GM12875 (cell line): ENCODE data around the gene IER3.
"Not testable (repeated sequence)": the region's sequence is repeated elsewhere in the genome, so short reads cannot be mapped to it uniquely, and the experiment has no call there.

Source experiments
- H3K4me3 ChIP-seq: one replicate; pipeline ENCODE4 v1.5.1; 2011; ENCODE audit warnings: low read depth, low read length, control low read depth
- TF ChIP-seq, protein P1 (sequence below): IDR thresholded peaks from 2 replicates; pipeline ENCODE4 v1.5.1; 2011; ENCODE audit warnings: low read depth, mild to moderate bottlenecking, control low read depth, inconsistent platforms, low read length, moderate library complexity, borderline replicate concordance; ENCODE audit not compliant: insufficient read depth

Gene IER3

DNA sequence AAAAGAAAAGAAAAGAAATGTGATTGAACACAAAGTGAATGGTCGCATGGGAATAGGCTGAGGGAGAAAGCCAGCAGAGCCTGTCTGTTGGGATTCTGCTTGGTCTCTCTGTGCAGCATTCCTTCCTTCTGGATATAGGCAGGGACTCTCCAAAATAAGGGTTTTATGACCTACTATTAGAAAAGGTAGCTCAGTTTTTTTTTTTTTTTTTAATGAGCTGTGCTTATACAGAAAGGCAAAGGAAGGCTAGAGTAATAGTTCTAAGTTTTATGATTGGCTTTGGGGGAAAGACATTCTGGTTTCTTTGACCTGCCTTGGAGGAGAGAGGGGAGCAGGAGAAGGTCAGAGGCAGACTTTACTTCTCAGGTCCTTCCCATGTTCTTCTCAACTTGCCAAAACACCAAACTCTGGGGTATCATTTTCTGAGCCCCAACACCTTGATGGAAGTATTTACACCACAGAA lies 18.8 kb upstream of the IER3 start:
- no peak overlapping the region for H3K4me3 ChIP-seq
- TF ChIP-seq, protein P1, sequence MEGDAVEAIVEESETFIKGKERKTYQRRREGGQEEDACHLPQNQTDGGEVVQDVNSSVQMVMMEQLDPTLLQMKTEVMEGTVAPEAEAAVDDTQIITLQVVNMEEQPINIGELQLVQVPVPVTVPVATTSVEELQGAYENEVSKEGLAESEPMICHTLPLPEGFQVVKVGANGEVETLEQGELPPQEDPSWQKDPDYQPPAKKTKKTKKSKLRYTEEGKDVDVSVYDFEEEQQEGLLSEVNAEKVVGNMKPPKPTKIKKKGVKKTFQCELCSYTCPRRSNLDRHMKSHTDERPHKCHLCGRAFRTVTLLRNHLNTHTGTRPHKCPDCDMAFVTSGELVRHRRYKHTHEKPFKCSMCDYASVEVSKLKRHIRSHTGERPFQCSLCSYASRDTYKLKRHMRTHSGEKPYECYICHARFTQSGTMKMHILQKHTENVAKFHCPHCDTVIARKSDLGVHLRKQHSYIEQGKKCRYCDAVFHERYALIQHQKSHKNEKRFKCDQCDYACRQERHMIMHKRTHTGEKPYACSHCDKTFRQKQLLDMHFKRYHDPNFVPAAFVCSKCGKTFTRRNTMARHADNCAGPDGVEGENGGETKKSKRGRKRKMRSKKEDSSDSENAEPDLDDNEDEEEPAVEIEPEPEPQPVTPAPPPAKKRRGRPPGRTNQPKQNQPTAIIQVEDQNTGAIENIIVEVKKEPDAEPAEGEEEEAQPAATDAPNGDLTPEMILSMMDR, result no peak

DNA sequence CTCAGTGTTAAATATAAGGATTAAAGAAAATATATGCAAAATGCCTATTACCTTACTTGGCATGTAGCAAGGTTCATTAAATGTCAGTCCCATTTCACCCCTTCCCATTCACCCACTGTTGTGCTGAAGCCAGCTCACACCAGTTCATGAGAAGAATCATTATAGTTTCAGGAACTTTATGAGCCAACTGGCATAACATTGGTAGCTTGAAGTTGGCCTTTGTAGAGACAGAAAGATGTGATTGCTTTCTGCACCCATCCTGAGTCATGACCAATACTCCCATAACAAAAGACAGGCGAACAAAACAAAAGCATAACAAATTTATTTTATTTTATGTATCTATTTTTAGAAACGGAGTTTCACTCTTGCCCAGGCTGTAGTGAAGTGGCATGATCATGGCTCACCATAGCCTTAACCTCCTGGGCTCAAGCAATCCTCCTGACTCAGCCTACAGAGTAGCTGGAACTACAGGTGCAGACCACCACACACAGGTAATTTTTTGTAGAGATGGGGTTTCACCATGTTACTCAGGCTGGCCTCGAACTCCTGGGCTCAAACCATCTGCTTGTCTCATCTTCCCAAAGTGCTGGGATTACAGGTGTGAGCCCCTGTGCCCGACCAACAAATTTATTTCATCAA lies 17.6 kb upstream of the IER3 start:
- TF ChIP-seq, protein P1, result no peak
- no peak overlapping the region for H3K4me3 ChIP-seq

DNA sequence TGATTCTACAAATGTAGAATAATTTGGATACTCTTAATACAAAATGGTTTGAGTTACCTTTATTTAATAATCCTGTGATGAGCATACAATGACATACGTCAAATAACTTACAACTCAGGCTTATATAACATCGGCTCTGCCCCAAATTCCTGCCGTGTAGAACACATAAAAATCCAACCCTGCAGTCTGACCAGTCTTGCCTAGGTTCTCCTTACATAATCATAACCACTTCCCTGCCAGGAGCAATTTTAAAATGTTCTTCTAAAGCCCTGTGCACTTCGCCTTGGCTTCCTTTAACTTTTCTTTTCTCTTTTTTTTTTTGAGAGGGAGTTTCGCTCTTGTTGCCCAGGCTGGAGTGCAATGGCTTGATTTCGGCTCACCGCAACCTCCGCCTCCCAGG lies 16.2 kb upstream of the IER3 start:
- H3K4me3 ChIP-seq, result no peak overlapping the region
- TF ChIP-seq, protein P1, result no peak

DNA sequence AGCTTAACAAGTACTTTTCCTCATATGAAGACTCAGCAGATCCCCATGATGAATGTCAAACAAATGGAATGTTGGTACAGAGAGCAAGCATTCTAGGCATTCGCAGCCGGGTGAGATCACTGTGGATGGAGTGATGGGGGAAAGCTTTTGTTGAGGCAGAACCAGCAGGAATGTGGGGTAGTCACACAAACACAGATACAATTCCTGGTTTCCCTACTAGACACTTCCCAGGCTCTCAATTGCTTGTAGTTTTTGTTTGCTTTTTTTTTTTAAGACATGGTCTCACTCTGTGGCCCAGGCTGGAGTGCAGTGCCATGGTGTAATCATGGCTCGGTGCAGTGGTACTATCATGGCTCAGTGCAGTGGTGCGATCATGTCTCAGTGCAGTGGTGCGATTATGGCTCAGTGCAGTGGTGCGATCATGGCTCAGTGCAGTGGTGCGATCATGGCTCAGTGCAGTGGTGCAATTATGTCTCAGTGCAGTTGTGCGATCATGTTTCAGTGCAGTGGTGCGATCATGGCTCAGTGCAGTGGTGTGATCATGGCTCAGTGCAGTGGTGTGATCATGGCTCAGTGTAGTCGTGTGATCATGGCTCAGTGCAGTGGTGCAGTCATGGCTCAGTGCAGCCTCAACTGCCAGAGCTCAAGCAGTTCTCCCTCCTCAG lies 15.4 kb upstream of the IER3 start:
- TF ChIP-seq, protein P1, result no peak

DNA sequence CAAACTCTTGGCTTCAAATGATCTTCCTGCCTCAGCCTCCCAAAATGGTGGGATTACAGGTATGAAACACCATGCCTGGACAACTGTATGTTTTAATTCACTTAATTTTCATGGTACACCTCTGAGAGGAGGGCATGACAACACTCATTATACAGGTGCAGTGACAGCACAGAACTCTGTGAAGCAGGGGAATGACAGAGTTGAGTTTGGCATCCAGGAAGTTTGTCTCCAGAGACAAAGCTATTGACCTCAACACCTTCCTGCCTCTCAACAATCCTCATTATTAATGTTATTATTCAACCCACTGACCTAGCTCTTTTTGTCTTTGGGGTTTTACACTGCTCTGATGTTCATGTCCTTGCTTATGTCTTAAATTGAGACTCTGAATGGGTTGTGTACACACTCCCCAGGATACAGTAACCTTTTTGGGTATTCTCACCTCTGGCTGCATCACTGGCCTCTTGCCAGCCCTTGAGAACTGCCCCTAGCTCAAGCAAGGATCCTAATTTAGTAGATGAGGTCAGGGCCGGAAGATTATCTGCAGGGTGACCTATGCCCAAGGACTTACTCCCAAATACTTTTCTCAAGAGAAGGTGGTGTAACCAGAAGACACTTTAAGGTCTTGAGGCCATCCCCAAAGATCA lies 13.0 kb upstream of the IER3 start:
- TF ChIP-seq, protein P1, result no peak
- no peak overlapping the region for H3K4me3 ChIP-seq

More for the DNA sequence above, 15.4 kb upstream of the IER3 start:
- H3K4me3 ChIP-seq, result no peak overlapping the region

DNA sequence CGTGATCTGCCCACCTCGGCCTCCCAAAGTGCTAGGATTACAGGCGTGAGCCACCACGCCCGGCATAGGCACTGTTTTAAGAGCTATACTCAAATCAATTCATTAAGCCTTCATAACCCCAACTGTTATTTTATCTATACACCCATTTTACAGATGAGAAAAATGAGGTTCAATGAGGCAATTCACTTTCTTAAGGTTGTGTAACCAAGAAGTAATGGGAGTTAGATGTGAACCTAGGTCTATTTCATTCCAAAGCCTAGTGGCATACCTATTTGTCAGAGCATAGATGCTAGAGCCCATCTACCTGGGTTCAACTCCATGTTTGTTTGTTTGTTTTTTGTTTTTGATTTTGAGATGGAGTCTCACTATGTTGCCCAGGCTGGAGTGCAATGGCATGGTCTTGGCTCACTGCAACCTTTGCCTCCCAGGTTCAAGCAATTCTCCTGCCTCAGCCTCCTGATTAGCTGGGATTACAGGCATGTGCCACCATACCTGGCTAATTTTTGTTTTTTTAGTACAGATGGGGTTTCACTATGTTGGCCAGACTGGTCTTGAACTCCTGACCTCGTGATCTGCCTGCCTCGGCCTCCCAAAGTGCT lies 12.2 kb upstream of the IER3 start:
- H3K4me3 ChIP-seq, result not testable (repeated sequence)

DNA sequence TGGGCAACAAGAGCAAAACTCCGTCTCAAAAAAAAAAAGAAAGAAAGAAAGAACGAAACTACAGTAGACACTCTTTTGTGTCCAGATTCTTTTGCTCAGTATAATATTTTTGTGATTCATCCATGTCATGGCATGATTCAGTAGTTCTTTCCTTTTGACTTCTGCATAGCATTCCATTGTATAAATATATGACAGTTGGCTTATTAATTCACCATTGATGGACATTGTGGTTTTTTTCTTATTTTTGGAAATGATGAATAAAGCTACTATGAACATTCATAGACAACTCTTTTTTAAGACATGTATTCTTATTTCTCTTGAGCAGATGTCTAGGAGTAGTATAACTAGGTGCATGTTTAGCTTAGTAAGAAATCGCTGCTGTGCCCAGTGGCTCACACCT lies 10.3 kb upstream of the IER3 start:
- H3K4me3 ChIP-seq, result no peak overlapping the region
- TF ChIP-seq, protein P1, result no peak
